ENCODE data around the gene MLXIP. TPM values are rescaled to one million over a fixed set of nuclear protein-coding genes. Genes with fewer than 3 reads are reported as not detected.
"Not testable (repeated sequence)": the region's sequence is repeated elsewhere in the genome, so short reads cannot be mapped to it uniquely, and the experiment has no call there.

The MLXIP gene
- total RNA-seq, 1 donor from 2014 or later, result 59.2 TPM

- intact Hi-C loops (cut with micrococcal nuclease), result loop anchor here (1.0 to 2.0 kb wide), 7 partner anchors 23 to 301 kb away; partner anchors contain the start of gene MLXIP
These were observed 23.6 kb upstream of the MLXIP start for GRCh38 chr12:122054842-122055520.

GRCh38 chr12:122056406-122056805 lies 22.1 kb upstream of the MLXIP start:
- intact Hi-C loops (cut with micrococcal nuclease), result not testable (repeated sequence)

GRCh38 chr12:122057007-122057735 lies 21.4 kb upstream of the MLXIP start:
- intact Hi-C loops (cut with micrococcal nuclease), result no loop called here

- intact Hi-C loops (cut with micrococcal nuclease), result no loop called here
These were observed 20.8 kb upstream of the MLXIP start for GRCh38 chr12:122057769-122058168.

GRCh38 chr12:122058549-122059149 lies 19.9 kb upstream of the MLXIP start:
- intact Hi-C loops (cut with micrococcal nuclease), result no loop called here

- intact Hi-C loops (cut with micrococcal nuclease), result no loop called here
These were observed 19.2 kb upstream of the MLXIP start for GRCh38 chr12:122059203-122059960.

GRCh38 chr12:122060081-122060501 lies 18.5 kb upstream of the MLXIP start:
- intact Hi-C loops (cut with micrococcal nuclease), result no loop called here

- intact Hi-C loops (cut with micrococcal nuclease), result no loop called here
These were observed 17.3 kb upstream of the MLXIP start for GRCh38 chr12:122061253-122061652.

GRCh38 chr12:122062832-122063693 lies 15.5 kb upstream of the MLXIP start:
- intact Hi-C loops (cut with micrococcal nuclease), result no loop called here

GRCh38 chr12:122063694-122064024 lies 14.9 kb upstream of the MLXIP start:
- intact Hi-C loops (cut with micrococcal nuclease), result no loop called here

GRCh38 chr12:122064025-122064777 lies 14.4 kb upstream of the MLXIP start:
- intact Hi-C loops (cut with micrococcal nuclease), result no loop called here

GRCh38 chr12:122064780-122065588 lies 13.6 kb upstream of the MLXIP start:
- intact Hi-C loops (cut with micrococcal nuclease), result no loop called here

GRCh38 chr12:122067548-122067947 lies 11.0 kb upstream of the MLXIP start:
- intact Hi-C loops (cut with micrococcal nuclease), result loop anchor here (2.0 kb wide), 1 partner anchor 13 kb away; no protein-coding TSS in a partner anchor

- intact Hi-C loops (cut with micrococcal nuclease), result loop anchor here (2.0 kb wide), 1 partner anchor 13 kb away; no protein-coding TSS in a partner anchor
These were observed 10.6 kb upstream of the MLXIP start for GRCh38 chr12:122067966-122068365.

GRCh38 chr12:122072031-122072970 lies 6.3 kb upstream of the MLXIP start:
- intact Hi-C loops (cut with micrococcal nuclease), result loop anchor here (10.0 kb wide), 1 partner anchor 902 kb away; the partner anchor contains the start of gene OGFOD2

GRCh38 chr12:122073815-122074214 lies 4.7 kb upstream of the MLXIP start:
- intact Hi-C loops (cut with micrococcal nuclease), result loop anchor here (10.0 kb wide), 1 partner anchor 901 kb away; the partner anchor contains the start of gene OGFOD2

- intact Hi-C loops (cut with micrococcal nuclease), result loop anchor here (10.0 kb wide), 1 partner anchor 898 kb away; the partner anchor contains the start of gene OGFOD2
These were observed 1.6 kb upstream of the MLXIP start for GRCh38 chr12:122076743-122077495.

Measured in T-helper 1 cell treated with Interleukin-12 subunit alpha and Interleukin-12 subunit beta and Interleukin-4 antibody, amounts not matched to agents 30 ng/mL and 1 ng/mL, for 36 hours (primary cell).